Posterior cingulate gyrus (tissue), 11 donors: ENCODE results near the gene KLHDC8A.
"Not testable (repeated sequence)": the region's sequence is repeated elsewhere in the genome, so short reads cannot be mapped to it uniquely, and the experiment has no call there.

Source experiments
- DNase-seq, 10 donors: peaks; one replicate each; pipeline versions ENCODE4 v3.0.0 to v3.0.0-alpha.2; 2020 to 2021; ENCODE audit warnings: mixed read lengths in 3 of 10
- intact Hi-C: fragments of 100-400 bp; cut with DNase I; formaldehyde crosslinking; loops from one replicate; pipeline ENCODE4 v1.15.1; 2023

The KLHDC8A gene

DNA sequence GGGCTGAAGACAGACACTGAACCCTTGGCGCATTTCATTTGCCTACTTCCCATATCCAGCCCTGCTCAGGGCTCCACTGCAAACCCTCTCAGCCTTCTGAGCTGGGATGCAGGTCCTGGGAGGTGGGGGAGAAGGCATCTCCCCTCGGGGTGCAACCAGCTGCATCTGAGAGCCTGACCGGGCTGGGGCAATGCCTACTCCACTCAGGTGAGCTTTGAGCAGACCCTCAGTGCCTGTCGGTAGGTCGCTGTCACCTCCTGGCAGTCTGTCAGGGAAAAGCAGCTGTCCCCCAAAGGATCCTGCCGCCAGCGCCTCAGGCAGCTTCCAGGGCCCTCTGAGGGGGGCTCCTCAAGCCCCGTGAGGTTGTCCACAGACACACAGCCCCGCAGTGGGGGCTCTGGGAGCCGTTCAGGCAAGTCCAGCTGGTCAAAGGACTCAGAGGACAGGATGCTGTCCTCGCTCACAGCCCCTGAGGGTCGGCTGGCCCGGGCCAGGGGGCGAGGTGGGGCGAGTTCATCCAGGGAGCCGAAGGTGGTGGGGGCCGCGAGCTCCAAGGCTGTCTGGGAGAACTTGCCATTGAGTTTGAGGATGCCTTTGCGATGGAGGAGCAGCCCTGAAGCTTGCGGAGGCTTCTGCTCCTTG, 53.4 kb downstream of the KLHDC8A start:
- intact Hi-C loops, result no loop called here
- DNase-seq, result no peak

GRCh38 chr1:205301842-205302588, 54.7 kb downstream of the KLHDC8A start:
- DNase-seq, result no peak
- intact Hi-C loops, result no loop called here

- peak in 3 of 10 donors; percentile 21 to 85 (median 72) for DNase-seq
- intact Hi-C loops, result no loop called here
Measured at GRCh38 chr1:205301205-205301821, 55.4 kb downstream of the KLHDC8A start.

DNA sequence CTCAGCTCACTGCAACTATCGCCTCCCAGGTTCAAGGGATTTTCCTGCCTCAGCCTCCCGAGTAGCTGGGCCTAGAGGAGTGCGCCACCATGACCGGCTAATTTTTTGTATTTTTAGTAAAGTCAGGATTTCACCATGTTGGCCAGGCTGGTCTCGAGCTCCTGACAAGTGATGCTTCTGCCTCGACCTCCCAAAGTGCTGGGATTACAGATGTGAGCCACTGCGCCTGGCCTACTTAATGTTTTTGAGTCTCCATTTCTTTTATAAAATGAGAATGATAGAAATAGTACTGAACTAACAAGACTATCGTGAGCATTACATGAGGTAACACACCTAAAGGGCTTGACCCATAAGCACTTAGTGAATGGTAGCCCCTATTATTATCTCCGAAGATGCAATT, 56.6 kb downstream of the KLHDC8A start:
- DNase-seq, result no peak
- intact Hi-C loops, result no loop called here

GRCh38 chr1:205298191-205298994, 58.3 kb downstream of the KLHDC8A start:
- no peak for DNase-seq
- intact Hi-C loops, result no loop called here

DNA sequence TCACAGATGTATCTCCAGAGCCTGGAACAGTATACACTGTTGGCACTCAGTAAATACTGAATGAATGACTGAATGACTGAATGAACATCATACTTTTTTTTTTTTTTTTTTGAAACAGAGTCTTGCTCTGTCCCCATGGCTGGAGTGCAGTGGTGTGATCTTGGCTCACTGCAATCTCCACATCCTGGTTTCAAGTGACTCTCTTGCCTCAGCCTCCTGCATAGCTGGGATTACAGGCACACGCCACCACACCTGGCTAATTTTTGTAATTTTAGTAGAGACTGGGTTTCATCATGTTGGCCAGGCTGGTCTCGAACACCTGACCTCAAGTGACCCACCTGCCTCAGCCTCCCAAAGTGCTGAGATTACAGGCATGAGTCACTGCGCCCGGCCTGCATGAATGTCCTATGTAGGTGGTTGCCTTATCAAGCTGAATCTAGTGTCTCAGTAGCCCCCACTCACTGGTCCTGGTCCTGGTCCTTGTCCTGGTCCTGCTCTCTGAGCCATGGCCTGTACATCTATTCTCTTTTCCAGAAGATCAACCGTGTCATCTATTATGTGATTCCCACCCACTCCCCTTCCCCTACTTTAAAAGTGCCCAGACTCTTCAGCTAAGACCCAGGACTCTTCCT, 59.1 kb downstream of the KLHDC8A start:
- DNase-seq, intact Hi-C loops: not testable (repeated sequence)

DNA sequence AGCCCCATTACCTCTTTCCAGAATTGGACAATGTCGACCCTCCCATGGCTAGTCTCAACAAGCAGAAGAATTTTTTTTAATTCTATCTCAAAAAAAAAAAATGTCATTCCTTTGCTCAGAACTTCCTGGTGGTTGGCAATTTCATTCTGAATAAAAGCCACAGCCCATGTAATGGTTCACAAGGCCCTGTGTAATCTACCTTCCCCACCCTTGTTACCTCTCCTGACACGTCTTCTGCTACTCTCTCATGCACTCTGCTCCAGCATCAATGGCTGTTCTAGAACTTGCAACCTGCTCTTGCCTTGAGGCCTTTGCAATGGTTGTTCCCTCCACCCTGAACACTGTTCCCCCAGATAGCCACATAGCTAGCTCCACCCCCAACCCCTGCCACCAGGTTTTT, 60.6 kb downstream of the KLHDC8A start:
- intact Hi-C loops, result no loop called here
- no peak for DNase-seq

DNA sequence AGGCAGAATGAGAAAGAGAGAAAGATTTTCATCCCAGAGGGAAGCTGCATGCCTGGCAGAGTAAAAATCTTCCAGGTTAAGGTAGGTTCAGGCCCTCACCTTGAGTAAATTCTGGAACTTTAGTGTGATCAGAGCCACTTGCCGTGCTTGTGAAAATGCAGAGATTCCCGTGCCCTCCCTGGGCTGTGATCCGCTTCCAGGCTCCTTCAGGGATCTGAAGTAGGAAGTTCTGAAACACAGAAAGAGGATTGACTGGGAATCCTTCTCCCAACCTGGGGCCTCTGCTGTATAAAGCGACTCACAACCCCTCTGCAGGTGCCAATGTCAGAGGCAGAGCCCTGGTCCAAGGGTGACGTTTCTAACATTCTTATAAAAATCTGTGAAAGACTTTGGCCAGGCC, 61.8 kb downstream of the KLHDC8A start:
- no peak for DNase-seq
- intact Hi-C loops, result no loop called here

DNA sequence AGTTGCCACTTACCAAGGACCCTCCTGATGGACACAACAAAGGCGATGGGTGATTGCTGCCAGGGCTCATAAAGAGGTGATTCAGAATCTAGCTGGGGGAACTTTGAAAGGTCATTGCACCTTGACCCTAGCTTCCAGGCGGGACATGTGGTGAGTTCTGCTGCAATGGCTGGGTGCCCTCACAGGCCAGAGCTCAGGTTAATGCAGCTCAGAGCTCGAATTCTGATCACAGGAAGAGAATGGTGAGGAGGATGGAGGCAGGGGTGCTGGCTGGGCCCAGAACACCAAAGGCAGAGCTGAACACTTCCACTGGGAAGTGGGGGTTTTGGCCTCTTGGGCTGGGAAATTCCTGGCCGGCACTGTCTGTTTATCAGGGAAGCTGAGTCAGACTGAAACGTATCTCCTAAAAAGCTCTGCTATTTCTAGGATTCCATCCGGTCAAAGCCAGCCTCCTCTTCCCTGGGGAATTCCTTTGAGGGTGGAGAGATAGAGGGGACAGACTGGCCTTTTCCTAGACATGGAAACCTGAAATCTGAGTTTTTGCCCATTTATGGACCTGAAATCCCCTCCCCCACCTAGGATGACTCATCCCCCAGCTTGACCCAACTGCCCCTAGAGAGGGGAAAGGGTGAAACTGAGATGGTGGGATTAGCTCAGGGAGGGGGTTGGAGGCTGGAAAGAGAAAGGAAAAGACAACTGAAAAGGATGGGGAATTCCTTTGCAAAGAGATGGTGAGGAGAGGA, 62.4 kb downstream of the KLHDC8A start:
- no peak for DNase-seq
- intact Hi-C loops, result no loop called here

DNA sequence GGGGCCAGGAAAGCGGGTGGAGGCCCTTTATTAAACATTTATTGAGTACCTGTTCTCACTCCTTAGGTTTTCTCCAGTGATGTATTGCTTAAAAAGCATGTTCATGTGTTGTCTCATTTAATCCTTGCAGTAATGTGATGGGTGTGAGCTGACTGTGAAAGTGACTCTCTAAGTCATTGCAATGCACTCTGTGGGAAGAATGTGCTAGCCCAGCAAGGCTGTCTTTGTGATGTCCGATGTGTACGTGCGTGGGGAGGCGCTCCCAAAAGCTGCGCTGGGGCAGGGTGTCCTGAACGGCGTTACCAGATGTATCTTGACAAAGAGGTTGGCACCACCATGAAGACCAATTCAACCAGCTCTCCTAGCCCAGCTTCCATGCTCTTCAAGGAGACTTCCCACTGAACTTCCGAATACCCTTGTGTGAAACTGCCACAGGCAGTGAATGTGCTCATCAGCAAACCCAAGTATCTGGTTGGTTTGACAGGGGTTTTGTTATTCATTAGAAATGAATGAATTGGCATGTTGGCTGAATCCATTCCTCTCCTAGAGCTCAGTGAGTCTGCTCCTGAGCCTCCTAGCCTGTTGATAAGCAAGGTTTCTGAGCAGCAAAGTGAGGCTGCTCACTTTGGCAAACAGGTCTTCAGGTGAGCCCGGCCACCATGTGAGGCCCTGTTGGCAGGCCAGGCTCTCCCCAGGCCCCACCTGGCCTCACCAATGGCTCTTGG, 63.2 kb downstream of the KLHDC8A start:
- intact Hi-C loops, result no loop called here
- DNase-seq, result no peak

GRCh38 chr1:205291596-205291995, 65.1 kb downstream of the KLHDC8A start:
- DNase-seq, result no peak
- intact Hi-C loops, result no loop called here

DNA sequence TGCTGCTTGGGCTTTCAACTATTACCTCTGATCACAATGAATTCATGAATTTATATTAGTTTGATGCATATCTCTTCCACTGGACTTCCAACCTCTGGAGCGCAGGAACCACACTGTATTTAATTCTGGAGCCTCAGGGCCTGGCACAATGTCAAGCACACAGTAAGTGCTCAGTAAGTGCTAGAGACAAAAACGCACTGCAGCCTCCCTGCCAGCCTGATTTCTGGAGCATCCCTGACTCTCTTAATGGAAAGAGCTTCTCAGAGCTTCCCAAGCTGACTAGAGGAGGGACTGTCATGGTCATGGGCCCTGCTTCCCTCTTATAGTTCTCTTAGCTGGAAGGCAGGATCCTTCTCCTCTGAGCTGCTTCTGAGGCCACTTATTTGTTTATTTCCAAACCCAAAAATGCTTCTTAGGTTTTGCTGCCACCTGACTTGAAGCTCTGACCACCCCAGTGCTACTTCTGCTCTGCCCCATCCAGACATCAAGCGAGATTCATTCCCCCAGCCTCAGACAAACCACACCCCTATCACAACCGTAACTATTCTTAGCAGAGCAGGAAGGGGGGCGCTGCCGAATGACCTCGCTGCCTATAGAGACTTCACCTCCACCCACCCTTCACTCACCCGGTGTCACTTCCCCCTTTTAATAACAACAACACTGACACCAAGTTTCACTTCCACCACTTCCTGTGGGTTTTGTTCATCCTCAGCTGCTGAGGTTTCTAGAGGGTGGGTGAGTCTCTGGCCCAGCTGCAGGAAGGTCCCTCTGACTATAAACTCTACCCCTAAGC, 68.8 kb downstream of the KLHDC8A start:
- intact Hi-C loops, result no loop called here
- peak in 1 of 10 donors; percentile 59 for DNase-seq

DNA sequence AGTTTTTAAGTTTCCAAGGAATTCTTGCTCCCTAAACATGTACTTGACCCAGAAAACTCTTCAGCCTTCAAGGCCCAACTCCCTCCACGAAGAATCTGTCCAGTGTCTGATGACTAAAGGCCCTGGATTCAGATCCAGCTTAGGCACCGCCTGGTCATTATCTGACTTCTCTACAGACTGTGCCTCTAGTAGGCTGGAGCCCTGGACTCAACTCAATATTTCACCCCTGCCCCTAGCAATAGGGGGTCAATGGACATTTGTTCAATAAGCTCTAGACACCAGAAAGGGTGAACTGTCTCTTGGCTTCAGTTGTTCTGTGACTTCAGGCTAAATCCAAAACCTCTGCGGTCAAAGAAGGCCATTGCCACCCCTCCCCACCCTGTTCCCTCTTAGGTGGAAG, 69.6 kb downstream of the KLHDC8A start:
- no peak for DNase-seq
- intact Hi-C loops, result no loop called here

DNA sequence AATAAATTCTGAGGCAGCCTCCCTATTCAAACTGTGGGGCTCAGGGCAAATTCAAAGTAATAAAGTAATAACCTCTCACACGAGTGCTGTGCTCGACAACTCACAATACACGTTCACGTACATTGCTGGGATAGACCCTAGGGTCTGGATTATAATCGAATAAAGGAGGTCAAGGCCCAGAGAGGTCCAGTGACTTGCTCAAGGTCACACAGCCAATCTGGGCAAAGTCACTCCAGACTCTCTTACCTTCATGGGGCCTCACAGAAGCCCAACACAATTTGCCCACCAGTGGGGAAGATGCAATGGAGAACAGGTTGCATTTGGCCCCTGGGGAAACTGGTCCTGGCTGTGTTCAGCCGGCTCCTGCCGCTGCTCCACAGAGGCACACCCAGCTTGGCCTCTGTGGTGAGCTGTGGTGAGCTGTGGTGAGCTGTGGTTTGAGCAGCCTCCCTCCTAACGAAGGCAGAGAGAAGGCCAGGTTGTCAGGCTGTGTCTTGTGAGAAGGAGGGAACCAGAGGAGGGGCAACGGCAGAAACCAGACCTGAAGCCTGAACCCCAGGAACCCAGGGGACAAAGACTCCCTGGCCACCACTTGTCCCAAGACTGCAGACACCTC, 70.3 kb downstream of the KLHDC8A start:
- intact Hi-C loops, result no loop called here
- peak in 1 of 10 donors; percentile 6 for DNase-seq
